Stimulated activated CD8-positive, alpha-beta memory T cell treated with anti-CD3 and anti-CD28 coated beads, Interleukin-15, amount 100 ng/mL, for 24 hours (primary cell): ENCODE data around the gene RARB.

Experiments
- DNase-seq: peaks from one replicate; pipeline ENCODE4 v3.0.0-alpha.2; 2020; ENCODE audit warnings: low read depth

Gene RARB

GRCh38 chr3:25508901-25509300, 80.8 kb downstream of the RARB start:
- no peak for DNase-seq

- no peak for DNase-seq
Observed at GRCh38 chr3:25510797-25511196, 82.7 kb downstream of the RARB start.

- no peak for DNase-seq
Observed at GRCh38 chr3:25511972-25512721, 84.1 kb downstream of the RARB start.

- no peak for DNase-seq
Observed at GRCh38 chr3:25513642-25514266, 85.7 kb downstream of the RARB start.

- no peak for DNase-seq
Observed at GRCh38 chr3:25515171-25515570, 87.1 kb downstream of the RARB start.

GRCh38 chr3:25520926-25521559, 93.0 kb downstream of the RARB start:
- no peak for DNase-seq

GRCh38 chr3:25527336-25527735, 99.3 kb downstream of the RARB start:
- DNase-seq: no peak

GRCh38 chr3:25527801-25528200, 99.7 kb downstream of the RARB start:
- DNase-seq: no peak

GRCh38 chr3:25531971-25532370, 103.9 kb downstream of the RARB start:
- DNase-seq: no peak

GRCh38 chr3:25532431-25533162, 104.5 kb downstream of the RARB start:
- no peak for DNase-seq

GRCh38 chr3:25533399-25533798, 105.3 kb downstream of the RARB start:
- no peak for DNase-seq

GRCh38 chr3:25534007-25534406, 105.9 kb downstream of the RARB start:
- DNase-seq: no peak

GRCh38 chr3:25536521-25537391, 108.7 kb downstream of the RARB start:
- DNase-seq: no peak

GRCh38 chr3:25537516-25537915, 109.5 kb downstream of the RARB start:
- no peak for DNase-seq

- DNase-seq: no peak
Observed at GRCh38 chr3:25540273-25540672, 112.2 kb downstream of the RARB start.

- DNase-seq: no peak
Observed at GRCh38 chr3:25542492-25543039, 114.5 kb downstream of the RARB start.

- DNase-seq: no peak
Observed at GRCh38 chr3:25547103-25547502, 119.0 kb downstream of the RARB start.

GRCh38 chr3:25547943-25548674, 120.0 kb downstream of the RARB start:
- no peak for DNase-seq

- DNase-seq: no peak
Observed at GRCh38 chr3:25548836-25549235, 120.8 kb downstream of the RARB start.

- no peak for DNase-seq
Observed at GRCh38 chr3:25552251-25552650, 124.2 kb downstream of the RARB start.

GRCh38 chr3:25554376-25554775, 126.3 kb downstream of the RARB start:
- DNase-seq: no peak
